Endothelial cell of hepatic sinusoid (primary cell): ENCODE results near the gene OTOP2.
"Not testable (repeated sequence)": the region's sequence is repeated elsewhere in the genome, so short reads cannot be mapped to it uniquely, and the experiment has no call there.

ENCODE experiments used
- in situ Hi-C: cut with HindIII; loops from 2 replicates; pipeline ENCODE4 v1.10.0; 2017; ENCODE audit warnings: low sequenced_read_pairs

Gene OTOP2

GRCh38 chr17:74898376-74898946 lies 25.6 kb upstream of the OTOP2 start:
- in situ Hi-C loops, result no loop called here

GRCh38 chr17:74900208-74900607 lies 23.9 kb upstream of the OTOP2 start:
- in situ Hi-C loops, result no loop called here

DNA sequence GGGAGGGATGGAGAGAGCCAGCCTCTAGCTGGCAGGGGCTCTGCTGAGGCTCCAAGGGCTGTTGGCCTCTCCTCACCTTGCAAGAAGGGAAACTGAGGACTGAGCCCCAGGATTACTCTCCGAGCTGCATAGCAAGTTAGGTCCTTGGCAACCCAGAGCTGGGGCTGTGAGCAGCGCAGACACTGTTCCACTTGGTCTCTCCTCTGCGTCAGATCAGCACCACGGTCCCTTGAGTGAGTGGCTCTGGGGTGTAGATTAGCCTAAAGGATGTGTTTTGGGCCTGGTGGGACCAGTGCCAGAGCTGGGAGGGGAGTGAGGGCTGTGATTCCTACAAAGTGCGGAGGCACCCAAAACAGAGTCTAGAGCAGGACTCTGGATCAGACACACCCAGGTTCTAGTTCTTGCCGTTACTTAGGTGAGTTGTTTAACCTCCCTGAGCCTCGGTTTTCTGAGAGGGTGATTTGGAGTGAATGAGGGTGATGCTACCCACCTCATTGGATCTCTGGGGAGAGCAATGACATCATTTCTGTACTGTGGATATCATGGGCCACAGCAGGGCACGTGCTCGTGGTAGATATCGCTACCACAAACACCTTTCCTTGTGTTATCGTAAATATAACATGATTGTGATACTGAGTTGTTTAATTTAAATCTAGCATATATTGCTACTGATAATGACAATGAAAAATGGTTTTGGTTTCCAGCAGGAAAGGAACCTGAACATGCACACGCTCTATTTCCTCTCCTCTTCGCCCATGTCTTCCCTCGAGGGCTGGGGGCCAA lies 22.5 kb upstream of the OTOP2 start:
- in situ Hi-C loops, result no loop called here

- in situ Hi-C loops, result no loop called here
Measured at GRCh38 chr17:74903034-74903433, 21.0 kb upstream of the OTOP2 start.

DNA sequence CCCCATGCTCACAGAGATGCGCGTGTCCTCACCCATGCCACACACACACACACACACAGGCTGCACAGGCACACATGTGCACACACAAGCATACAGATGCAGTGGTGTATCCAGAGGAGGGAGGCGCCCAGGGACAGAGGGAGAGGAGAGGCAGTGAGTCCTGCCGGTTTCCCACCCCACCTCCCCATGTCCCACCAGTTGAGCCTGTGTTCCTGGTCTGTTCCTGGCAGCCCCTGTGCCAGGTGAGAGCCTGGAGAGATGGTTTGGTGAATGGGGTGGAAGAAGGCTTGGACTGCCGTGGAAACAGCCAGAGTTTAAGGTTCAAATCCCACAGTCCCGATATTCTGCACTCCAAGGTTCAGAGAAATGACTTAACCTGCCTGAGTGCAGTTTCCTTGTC lies 20.4 kb upstream of the OTOP2 start:
- in situ Hi-C loops, result no loop called here

DNA sequence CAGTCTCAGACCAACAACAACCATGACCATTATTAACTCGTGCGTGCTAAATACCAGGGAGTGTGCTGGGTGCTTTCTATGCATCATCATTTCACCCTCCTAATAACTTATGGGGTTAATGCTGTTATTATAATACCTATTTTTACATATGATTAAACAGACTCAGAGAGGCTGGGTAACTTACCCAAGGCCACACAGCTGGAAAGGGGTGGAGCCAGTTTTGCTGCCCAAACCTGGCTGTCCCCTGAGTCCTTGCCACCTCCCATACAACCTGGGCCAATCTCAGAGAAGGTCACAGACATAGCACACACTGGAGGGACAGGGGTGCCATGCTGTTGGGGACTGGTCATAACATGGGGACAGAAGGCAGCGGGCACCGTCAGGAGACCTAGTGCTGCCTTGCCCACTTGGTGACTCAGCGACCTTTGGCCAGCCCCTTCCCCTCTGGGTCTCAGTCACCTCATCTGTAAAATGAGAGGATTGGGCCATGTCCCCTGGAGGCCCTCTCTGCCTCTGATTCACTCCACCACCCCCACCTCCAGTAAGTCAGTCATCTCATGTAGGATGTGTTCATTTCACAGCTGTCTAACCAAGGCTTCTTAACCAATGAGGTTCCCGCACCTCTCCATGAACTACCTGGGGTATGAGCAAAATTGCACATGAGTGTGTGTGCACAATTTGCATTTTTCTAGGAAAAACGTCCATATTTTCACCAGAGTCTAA lies 19.2 kb upstream of the OTOP2 start:
- in situ Hi-C loops, result no loop called here

GRCh38 chr17:74906214-74906793 lies 17.8 kb upstream of the OTOP2 start:
- in situ Hi-C loops, result not testable (repeated sequence)

GRCh38 chr17:74907012-74907411 lies 17.1 kb upstream of the OTOP2 start:
- in situ Hi-C loops, result no loop called here

- in situ Hi-C loops, result not testable (repeated sequence)
Measured at GRCh38 chr17:74909097-74909496, 15.0 kb upstream of the OTOP2 start.

DNA sequence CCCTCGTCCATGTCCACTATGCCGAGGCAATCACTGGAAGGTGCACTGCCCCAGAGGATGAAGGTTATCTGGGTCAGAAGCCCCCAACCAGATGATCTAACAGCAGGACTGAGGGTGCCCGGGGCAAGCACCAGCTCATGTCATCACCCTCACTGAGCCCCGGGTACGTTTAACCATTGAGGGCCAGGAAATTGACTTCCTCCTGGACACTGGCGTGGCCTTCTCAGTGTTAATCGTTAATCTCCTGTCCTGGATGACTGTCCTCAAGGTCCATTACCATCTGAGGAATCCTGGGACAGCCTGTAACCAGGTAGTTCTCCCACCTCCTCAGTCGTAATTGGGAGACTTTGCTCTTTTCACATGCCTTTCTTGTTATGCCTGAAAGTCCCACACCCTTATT lies 12.7 kb upstream of the OTOP2 start:
- in situ Hi-C loops, result not testable (repeated sequence)

DNA sequence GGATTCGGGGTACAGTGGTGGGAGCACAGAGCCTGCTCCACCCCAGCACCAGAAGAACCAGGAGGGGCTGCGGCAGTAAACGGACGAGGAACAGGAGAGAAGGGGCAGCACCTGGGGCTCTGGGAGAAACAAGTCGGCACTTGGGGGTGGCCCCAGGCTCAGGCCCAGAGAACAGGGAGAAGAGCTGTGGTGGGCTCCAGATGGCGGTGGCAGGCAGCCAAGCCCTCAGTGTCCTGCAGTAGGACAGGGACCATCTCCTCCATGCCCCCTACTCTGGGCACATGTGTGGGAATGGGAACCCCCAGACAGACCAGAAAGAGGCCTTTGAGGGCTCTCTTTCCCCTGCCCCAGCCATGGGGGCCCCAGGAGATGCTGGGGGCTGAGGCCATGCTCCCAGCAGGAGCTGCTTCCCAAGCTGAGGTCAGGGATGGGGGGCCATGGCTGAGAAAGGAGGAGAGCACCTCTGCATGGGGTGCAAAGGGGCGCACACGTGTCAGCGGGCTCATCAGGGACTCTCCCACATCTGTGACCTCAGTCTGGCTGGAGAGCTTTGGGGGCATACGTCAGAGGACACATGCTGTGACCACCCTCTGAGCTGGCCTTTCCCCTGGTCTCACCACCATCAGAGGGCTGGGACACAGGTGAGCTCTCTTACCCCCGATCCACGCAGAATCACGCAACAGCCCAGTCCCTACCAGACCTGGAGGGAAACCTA lies 7.8 kb upstream of the OTOP2 start:
- in situ Hi-C loops, result no loop called here

- in situ Hi-C loops, result no loop called here
Measured at GRCh38 chr17:74916851-74917199, 7.2 kb upstream of the OTOP2 start.

- in situ Hi-C loops, result no loop called here
Measured at GRCh38 chr17:74917430-74917829, 6.6 kb upstream of the OTOP2 start.

- in situ Hi-C loops, result no loop called here
Measured at GRCh38 chr17:74918906-74919305, 5.2 kb upstream of the OTOP2 start.

DNA sequence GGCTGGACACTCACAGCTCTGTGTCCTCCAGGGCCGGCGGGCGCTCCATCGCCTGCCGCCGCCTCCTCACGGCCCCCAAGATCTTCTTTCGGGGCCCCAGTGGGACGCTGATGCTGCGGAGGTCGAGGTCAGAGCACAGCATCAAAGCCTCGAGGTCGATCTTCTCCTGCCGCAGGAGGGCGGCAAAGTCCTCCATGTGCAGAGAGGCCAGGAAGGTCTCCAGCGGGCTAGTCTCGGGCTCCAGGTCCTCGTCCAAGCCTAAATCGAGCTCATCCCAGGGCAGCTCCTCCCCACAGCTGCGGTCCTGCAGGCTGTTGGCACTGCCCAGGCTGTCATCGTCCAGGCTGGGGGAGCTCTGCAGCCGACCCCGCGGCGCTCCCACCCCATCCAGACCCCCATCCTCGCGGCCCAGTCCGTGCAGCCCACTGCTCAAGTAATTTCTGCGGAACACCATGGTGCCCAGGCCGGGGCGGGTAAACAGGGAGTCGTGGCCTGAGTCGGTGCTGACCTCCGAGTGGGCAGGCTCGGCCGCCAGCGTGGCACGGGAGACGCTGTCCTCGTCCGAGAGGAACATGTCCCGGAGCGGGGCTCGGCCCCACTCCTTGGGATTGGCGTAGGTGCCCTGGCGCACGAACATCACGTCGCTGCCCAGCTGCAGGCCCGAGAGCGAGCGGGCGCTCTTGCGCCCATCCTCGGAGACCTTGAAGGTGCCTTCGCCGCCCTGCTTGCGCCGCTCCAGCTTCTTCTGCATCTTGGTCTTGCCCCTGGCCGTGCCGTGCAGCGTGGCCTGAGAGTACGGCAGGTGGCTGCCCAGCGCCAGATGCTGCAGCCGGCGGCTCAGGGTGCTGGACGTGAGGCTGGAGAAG lies 4.4 kb upstream of the OTOP2 start:
- in situ Hi-C loops, result no loop called here

DNA sequence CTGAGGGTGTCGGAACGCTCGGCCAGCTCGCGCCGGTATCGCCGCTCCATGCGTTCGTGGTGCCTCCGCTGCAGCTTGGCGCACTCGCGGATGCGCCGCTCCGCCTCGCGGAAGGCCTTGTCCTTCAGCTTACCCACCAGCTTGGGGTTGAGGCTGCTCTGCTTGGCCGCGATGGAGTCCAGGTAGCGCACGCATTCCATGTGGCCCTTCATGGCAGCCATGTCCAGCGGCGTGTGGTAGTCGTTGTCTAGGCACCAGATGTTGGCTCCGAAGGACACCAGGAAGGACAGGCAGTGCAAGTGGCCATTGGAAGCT lies 3.8 kb upstream of the OTOP2 start:
- in situ Hi-C loops, result no loop called here

GRCh38 chr17:74920642-74921025 lies 3.4 kb upstream of the OTOP2 start:
- in situ Hi-C loops, result no loop called here

GRCh38 chr17:74921026-74921681 lies 2.9 kb upstream of the OTOP2 start:
- in situ Hi-C loops, result no loop called here

- in situ Hi-C loops, result no loop called here
Measured at GRCh38 chr17:74921769-74922168, 2.3 kb upstream of the OTOP2 start.

DNA sequence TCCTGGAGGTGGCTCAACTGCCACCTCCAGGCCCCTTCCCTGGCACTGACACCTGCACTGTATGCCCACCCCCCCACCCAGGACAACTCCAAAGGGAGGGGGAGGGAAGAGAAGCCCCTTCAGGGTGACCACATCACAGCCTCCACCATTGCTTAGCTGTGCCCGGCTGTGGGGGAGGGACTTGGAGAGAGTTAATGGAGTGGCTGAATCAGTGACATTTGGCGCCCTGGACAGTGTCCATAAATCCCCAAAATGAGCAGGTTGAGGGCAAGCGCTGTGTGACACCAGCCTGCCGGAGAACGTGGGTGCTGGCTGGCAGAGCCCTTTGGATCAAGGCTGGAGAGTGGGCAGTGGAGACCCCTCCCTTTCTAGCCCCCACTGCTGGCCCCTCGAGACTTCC lies 1.9 kb upstream of the OTOP2 start:
- in situ Hi-C loops, result no loop called here
